HG02763 (cell line): ENCODE data around the gene SH3RF3.
A peak's percentile ranks its signal among the peaks of the same experiment; 100 is the strongest.

Source experiments
- ATAC-seq: cut with Tn5 transposase; IDR thresholded peaks from one replicate; pipeline ENCODE4 v1.9.1; 2021; ENCODE audit warnings: mild to moderate bottlenecking, moderate library complexity; ENCODE audit not compliant: unreplicated experiment

SH3RF3 gene

DNA sequence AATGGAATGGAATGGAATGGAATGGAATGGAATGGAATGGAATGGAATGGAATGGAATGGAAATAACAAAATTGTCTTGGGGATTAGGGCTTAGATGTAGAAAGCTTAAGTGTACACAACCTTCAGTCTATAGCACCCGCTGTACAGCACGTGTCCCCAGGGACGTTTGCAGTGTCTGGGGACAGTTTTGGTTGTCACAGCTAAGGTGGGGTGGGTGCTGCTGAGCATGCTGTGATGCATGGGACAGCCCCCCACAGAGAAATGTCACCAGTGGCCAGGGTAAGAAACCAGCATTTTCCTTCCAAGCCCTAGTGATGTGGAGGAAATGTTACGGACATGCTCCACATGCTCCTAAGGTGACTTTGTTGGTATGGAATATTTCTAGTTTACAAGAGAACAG, 70.8 kb downstream of the SH3RF3 start:
- ATAC-seq, result no peak

DNA sequence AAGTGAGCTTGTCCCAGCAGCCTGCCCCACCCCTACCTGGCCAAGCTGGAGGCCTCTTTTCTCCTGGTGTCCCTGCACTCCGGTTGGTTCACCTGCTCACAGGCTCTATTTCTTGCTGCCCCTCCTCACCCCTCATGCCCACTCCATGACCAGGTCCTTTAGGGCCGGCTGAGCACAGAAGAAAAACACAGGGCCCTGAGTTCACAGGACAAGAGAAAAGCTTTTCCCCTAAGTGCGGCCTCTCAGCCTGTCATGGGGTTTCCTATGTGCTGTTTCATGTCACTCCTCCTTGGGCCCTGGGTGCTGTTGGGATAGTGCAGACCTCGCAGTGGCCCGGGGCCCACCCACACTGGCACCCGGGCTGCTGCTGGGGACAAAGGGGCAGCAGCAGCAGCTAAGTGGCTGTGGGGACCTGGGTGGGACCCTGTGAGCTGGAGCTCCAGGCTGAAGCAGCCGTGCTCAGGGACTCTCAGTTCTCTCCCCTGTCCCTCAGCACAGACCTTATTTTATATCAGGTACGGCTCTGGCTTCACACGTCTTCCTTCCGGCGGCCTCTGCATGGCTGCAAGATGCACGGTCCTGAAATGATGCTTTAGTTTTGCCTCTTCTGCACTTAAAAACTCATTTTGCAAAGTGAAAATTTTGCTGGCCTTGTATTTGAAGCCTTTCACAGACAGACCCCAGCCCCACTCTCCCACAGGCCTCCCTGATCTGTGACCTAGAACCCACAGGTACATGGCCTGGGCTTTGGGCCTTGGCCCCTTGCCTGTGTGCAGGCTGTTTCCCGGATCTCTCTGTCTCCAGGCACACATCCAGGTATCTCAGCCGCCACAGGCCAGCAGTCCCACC, 71.8 kb downstream of the SH3RF3 start:
- no peak for ATAC-seq

DNA sequence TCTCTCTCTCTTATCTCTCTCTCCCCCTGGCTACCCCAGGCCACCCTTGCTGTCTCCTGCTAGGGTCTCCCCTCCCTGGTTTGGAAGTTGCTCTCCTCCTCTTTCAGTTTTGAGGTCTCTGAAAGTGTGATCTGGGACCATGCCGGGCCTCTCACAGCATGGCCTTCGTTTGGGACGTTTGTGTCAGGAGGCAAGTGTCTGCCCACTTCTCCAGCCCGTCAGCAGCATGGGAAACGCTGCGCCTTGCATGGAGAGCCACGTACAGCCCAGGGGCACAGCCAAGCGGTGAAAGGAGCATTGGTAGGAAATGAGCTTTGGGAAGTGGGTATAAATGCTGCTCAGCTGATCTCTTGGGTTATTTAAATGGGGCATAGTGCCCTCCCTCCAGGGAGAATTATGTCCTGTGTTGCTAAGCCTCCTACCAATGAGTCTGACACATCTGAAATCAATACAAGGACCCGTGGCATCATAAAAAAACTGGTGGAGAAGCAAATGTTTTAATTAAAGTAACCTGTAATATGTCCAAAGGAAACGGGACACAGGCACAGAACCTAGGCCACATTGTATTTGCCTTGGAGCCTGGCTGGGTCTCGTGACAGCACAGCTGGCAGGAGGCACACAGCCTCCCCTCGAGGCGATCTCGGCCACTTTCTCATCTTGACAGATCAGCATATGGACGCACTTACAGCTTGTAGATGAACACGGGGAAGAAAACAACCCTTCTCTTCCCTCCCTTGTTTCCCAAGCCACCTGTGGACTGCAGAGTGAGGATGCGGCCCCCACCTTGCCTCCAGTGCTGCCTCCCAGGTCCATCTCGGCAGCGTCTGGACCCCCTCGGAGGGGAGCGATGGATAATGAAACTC, 72.7 kb downstream of the SH3RF3 start:
- ATAC-seq, result no peak

DNA sequence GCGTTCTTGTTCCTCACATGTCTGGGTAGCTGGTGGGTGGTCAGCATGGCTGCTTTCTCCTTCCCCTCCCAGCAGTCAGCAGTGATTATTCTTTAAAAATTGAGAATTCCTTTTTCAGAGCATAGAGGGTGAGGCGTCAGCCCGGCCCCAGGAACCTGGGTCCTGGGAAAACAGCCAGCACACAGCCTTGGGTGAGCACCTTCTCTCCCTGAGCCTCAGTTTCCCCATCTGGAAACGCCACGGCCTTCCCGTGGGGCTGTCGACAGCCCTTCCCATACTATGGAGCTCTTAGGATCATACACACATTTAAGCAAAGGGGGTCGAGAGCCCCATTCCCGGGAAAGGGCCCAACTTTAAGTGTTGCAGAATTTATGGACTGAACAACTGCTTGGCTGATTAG, 73.5 kb downstream of the SH3RF3 start:
- no peak for ATAC-seq

DNA sequence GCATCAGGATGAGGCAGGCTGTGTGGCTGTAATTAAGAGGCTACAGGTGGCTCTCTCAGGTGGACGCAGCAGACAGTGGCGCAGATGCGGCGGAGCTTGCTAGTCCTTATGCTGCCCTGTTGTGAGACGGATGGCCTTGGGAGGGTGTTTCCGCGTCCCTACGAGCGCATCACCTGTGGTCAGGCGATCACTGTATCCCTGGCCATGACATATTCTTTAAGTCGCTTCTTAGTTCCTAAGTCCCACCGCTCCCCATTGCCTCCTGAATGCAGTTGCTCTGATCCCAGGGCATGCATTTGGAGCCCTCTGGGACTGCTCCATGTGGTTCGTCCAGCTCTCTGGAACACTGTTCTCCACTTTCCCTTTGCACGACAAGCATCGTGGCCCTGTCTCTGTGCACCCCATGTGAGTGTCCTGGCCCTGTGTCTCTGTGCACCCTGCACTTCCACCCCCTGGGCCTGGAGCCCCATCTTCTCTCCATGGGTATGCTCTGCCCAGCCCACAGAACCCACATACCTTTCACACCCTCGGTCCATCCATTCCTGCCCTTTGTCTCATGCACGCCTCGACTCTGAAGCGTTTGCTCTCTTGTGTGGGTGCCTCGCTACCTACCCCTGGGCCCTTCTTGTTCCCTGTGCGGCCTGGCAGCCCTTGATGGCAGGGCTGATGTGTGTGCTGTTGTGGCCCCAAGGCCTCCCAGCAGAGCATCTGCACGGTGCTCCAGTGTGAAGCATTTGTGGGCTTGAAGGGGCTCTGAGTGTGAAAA, 74.4 kb downstream of the SH3RF3 start:
- no peak for ATAC-seq

DNA sequence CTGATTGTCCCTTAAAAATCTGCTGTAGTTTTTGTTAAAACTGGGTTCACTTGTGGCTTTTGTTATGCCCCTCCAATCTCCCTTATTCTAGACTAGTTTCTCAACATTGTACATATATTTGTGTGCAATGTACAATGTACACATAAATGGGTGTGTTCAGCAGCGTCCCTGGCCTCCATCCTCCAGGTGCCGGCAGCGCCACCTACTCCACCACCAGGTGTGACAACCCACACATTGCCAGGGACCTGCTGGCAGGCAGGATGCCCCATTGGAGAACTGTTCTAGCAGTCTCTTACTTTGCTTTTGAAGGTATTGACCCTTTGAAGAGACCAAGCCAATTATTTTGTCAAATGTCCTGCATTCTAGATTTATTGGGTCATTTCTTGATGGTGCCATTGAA, 75.4 kb downstream of the SH3RF3 start:
- ATAC-seq, result no peak

DNA sequence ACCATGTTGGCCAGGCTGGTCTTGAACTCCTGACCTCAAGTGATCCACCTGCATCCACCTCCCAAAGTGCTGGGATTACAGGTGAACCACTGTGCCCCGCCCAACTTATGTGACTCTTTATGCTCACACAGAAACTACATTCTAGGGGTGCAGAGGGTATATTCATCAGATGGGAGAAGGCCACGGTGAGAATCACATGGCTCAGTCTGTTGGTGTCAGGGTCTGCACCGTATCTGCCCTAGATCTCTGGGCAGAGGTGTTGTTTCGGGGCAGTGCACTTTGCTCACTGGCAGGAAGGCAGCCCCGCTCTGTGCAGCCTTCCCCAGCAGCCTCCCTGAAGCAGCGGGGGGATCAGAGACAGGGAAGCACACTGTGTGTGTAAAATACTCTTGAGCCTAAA, 76.4 kb downstream of the SH3RF3 start:
- ATAC-seq, result no peak

DNA sequence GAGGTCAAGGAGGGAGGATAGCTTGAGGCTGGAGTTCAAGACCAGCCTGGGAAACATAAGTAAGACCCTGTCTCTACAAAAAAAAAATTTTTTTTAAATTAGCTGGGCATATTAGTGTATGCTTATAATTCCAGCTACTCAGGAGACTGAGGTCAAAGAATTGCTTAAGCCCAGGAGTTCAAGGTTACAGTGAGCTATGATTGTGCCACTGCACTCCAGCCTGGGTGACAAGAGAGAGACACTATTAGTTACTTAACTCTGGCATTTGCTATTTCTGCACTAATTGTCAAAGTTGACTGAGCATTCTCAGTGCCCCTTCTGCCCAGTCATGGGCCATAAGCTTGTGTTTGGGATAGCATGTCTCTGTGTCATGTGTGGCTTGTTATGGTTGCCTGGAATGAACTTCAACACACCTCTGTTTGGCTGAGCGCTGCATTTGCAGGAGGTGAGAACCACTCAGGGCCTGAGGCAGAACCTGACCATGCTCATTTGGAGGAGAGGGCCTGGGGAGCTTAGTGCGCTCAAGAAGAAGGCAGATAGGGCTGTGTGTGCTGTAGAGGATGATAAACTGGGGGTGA, 77.7 kb downstream of the SH3RF3 start:
- no peak for ATAC-seq

DNA sequence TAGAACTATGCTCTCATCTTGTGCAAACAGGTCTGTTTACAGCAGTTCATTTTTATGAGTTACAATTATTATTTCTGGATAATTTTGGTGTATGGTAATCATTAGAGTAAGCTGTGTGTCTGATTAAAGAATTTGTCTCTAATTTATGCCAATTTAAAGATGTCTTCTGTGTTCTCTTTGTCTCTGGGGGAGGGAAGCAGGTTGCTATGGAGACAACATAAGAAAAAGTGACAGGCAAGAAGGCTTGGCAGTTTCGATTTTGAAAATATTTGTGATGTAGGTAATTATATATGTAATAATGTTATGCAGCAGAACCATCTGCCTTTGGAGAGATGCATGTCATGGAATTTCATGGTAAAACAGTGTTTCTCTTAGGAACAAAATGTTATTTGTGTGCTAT, 78.2 kb downstream of the SH3RF3 start:
- ATAC-seq, result no peak

DNA sequence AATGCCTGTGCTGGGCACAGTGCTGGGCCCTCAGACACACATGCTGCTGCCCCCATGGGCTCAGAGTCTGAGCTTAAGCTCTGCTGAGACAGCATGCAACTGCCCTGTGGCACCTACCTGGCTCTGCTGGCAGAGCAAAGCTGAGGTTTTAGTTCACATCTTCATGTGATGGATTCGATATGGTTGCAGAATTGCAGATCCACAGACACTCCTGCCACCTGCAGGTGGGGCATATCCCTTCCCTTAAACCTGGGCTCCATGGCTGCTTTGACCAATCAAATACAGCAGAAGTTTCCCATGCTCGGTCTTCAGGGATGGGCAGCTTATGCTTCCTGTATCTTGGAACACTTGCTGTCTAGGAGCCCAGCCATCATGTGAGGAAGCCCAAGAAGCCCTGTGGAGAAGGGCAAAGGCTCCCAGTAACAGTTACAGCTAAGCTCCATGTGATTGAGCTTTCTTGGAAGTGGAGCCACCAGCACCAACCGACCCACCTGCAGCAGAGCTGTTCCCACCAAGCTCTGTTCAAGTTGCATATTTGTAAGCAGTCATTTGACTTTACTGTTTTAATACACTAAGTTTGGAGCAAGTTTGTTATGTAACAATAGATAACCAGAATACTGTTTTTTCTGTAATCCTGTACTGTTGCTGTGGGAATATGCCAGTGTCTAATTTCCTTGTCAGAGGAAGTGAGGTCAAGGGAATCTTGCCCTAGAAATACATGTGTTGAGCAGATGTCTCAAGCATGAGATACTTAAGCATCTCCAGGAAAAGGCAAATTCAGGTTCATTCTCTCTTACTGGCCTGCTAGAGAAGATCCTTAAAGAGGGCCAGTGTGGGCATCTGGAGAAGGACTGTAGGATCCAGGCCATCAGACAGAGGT, 79.3 kb downstream of the SH3RF3 start:
- ATAC-seq, result no peak

DNA sequence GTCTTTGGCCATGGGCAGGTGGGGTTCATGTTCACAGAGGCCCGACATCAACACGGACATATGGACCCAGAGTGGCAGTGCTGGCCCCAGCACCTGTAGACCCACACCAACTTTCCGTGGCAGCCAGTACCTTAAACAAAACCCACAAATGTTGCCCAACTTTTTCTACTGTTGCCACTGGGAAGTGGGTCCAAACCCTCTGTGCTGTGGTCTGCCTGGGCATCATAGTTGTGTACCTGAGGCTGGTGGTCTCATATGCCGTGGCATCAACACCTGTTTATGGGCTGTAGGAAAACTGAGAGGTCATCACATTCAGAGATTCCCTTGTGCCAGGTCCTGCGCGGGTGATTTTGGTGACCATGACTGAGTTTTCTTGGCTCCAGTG, 79.9 kb downstream of the SH3RF3 start:
- ATAC-seq, result no peak

DNA sequence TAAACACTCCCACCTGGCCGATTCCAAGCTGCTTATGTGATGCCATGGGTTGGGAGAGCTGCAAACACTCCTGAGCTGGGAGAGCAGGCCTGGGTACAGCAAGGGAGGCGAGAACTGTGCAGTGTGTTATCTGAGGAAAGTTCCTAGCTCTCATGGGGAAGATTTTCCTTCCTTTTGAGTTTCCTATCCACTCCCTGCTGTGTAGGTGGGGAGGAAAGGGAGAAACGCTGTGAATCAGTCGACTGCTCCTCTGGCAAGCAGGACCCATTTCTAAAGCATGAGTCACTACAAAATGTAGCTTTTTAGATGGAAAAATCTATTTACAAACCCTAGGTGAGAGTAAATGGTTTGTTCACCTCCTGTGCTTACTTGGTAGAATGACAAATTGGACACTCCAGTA, 80.4 kb downstream of the SH3RF3 start:
- no peak for ATAC-seq

DNA sequence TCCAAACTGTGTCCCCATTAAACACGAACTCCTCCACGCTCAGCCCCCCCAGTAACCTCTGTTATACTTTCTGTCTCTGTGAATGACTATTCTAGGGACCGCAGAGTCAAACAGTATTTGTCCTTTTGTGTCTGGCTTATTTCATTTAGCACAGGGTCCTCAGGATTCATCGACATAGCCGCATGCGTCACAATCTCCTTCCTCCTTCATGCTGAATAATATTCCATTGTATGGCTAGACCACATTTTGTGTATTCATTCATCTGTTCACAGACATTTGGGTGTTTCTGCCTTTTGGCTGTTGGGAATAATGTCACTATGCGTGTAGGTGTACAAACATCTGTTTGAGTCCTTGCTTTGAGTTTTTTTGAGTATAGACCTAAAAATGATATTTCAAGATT, 80.9 kb downstream of the SH3RF3 start:
- no peak for ATAC-seq

DNA sequence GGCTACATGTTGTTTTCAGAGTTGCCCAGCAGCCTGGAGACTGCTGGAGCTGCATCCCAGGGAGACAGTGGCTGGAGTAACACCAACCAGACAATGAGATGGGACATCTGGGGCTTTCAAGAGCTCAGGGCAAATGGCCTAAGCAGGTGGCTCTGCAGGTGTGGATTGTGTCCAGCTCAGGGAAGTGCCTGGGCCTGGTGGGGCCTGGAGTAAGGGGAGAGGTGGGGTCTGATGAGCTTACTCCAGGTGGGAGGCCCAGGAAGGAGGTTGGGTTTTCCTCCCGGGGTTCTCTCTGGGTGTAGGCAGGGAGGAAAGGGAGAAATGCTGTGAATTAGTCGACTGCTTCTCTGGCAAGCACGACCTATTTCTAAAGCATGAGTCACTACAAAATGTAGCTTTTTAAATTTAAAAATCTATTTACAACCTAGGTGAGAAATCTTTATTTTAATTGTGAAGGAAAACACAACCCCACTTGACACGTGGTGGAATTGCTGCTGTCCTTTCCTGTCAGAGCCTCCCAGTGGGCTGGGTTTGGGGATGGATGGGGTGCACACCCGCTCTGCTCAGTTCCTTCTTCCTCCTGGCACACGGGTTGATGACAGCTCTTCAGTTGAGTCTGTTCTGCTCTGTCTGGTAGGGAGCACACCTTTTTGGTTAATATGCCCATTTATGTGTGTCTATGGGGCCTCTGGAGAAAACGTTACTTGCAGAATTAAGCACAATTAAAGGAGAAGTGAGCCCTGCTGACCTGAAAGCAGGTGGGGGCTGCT, 81.6 kb downstream of the SH3RF3 start:
- ATAC-seq, result no peak

DNA sequence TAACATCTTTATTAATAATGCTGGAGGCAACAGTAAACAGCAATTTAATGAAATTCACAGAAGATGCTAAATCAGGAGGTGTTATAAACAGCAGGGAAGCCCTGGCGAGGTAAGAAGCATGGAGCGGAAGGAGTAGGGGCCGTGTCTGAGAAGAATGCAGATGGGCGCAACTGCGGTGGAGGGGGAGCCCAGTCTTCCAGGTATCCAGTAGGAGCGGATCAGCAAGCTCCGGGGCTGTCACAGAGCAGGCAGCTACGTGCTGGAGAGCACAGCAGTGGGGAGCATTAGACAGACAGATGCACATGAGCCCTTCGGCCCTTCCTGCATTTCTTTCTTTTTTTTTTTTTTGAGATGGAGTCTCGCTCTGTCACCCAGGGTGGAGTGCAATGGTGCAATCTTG, 82.3 kb downstream of the SH3RF3 start:
- no peak for ATAC-seq

DNA sequence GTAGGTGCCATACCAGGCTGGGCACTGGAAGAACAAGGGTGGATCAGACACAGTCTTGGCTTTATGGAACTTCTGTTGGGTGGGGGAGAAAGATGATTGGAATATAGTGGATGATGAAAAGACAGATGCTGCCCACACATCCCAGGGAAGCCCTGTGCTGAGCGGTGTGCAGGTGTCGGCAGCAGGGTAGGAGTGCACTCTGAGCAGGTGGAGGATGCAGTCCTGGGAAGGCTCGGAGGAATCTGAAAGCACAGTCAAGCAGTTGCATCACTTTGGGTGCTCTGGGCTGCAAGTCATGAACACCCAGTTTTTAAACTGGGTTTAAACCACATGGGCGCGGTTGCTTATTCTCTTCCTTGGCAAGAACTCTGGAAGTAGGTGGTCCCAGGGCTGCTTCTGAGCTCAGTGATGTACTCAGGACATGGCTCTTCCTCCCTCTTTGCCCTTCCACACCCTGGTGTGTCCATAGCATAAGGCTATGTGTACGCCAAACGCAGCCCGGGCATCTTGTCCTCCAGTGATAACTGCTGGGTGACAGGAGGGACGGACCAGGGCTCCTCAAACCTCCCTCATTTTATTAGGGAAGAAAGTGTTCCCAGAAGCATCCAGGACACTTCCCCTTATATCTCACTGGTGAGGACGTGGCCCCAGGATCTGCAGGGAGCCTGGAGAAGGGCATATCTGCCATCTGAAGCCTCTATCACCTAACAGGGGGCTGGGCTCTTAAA, 84.0 kb downstream of the SH3RF3 start:
- ATAC-seq, result no peak

DNA sequence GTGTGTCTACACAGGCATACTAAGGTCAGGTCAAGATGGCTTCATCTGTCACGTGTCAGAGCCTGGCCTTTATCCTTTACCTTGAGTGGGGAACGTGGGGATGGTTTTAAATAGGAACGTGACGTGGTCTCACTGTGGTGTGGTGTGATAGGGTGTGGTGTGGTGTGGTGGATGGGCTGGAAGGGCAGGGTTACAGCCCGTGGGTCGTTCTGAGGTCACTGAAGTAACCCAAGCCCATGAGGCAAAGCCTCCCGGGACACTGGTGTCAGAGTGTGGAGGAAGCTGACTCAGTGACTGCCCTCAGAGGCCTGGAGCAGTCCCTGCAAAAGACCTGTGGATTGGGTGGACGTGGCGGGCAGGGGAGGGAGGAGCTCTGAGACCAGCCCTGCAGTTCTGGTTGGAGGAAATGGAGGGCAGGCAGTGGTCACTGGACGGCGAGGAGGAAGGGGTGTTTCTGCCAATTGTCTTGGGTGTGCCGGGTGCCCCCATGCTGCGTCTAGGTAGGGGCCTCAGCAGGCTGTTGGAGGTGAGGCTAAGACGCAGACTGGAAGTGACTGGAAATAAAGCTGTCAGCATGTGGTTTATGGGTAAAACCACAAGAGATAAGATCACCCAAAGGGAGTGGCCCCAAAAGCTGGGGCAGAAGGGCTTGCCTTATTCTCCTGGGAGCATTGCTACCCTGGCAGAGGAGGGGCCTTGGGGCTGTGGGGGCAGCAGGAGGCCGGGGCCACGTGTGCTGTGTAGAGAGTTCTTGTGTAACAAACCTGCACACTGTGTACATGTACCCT, 84.8 kb downstream of the SH3RF3 start:
- ATAC-seq, result peak; percentile 56
